GM21619 (cell line): ENCODE data around the gene TTLL7.

Experiments
- ATAC-seq: cut with Tn5 transposase; IDR thresholded peaks from one replicate; pipeline ENCODE4 v1.9.1; 2021; ENCODE audit not compliant: unreplicated experiment

The TTLL7 gene

GRCh38 chr1:83889707-83890106 is 109.2 kb downstream of the TTLL7 start:
- no peak for ATAC-seq

- ATAC-seq, result no peak
Observed at GRCh38 chr1:83887483-83887882, 111.4 kb downstream of the TTLL7 start.

- no peak for ATAC-seq
Observed at GRCh38 chr1:83883979-83884378, 115.0 kb downstream of the TTLL7 start.

- ATAC-seq, result no peak
Observed at GRCh38 chr1:83882906-83883305, 116.0 kb downstream of the TTLL7 start.

GRCh38 chr1:83872515-83872914 is 126.4 kb downstream of the TTLL7 start:
- no peak for ATAC-seq

- no peak for ATAC-seq
Observed at GRCh38 chr1:83864991-83865390, 133.9 kb downstream of the TTLL7 start.

- ATAC-seq, result peak; percentile 92
Observed at GRCh38 chr1:83860490-83861221, 138.3 kb downstream of the TTLL7 start.

- ATAC-seq, result no peak
Observed at GRCh38 chr1:83857716-83858115, 141.2 kb downstream of the TTLL7 start.

GRCh38 chr1:83857103-83857502 is 141.8 kb downstream of the TTLL7 start:
- ATAC-seq, result no peak

GRCh38 chr1:83856381-83856780 is 142.6 kb downstream of the TTLL7 start:
- no peak for ATAC-seq

- ATAC-seq, result no peak
Observed at GRCh38 chr1:83854456-83854855, 144.5 kb downstream of the TTLL7 start.

- no peak for ATAC-seq
Observed at GRCh38 chr1:83850834-83851233, 148.1 kb downstream of the TTLL7 start.

GRCh38 chr1:83849191-83850061 is 149.5 kb downstream of the TTLL7 start:
- peak; percentile 58 for ATAC-seq

GRCh38 chr1:83846138-83846537 is 152.8 kb downstream of the TTLL7 start:
- ATAC-seq, result no peak

- ATAC-seq, result no peak
Observed at GRCh38 chr1:83845437-83846071, 153.4 kb downstream of the TTLL7 start.

- ATAC-seq, result no peak
Observed at GRCh38 chr1:83844546-83844945, 154.4 kb downstream of the TTLL7 start.

- no peak for ATAC-seq
Observed at GRCh38 chr1:83839566-83840173, 159.3 kb downstream of the TTLL7 start.

GRCh38 chr1:83838573-83838972 is 160.4 kb downstream of the TTLL7 start:
- no peak for ATAC-seq

- no peak for ATAC-seq
Observed at GRCh38 chr1:83836543-83836942, 162.4 kb downstream of the TTLL7 start.

- ATAC-seq, result no peak
Observed at GRCh38 chr1:83834621-83835264, 164.2 kb downstream of the TTLL7 start.

- no peak for ATAC-seq
Observed at GRCh38 chr1:83832194-83832593, 166.7 kb downstream of the TTLL7 start.
